Smooth muscle cell of the coronary artery (primary cell): ENCODE data around the gene CDCA7L. TPM values are rescaled to one million over a fixed set of nuclear protein-coding genes. Genes with fewer than 3 reads are reported as not detected.

Source experiments
- total RNA-seq: library from RNA; depleted of rRNA; stranded (reverse); fragments of >200 nt; gene quantifications from 2 replicates; pipeline ENCODE4 v1.2.3, GENCODE V29; 2014; ENCODE audit warnings: low replicate concordance

The CDCA7L gene
- total RNA-seq = 21.5 and 50.5 TPM in 2 replicates

GRCh38 chr7:21945454-21946221 lies at the start of gene CDCA7L:
CDCA7L (minus strand) TSS chr7:21945899; CDS start chr7:21945804, 95 bp downstream.

